Thyroid gland (tissue), 4 donors: ENCODE results near the gene DDIT3. TPM values are rescaled to one million over a fixed set of nuclear protein-coding genes. Genes with fewer than 3 reads are reported as not detected.

Experiments used
- DNase-seq, 2 donors: peaks; one replicate each; pipeline ENCODE4 v3.0.0-alpha.2; 2019
- H3K27ac ChIP-seq, 3 donors: fragments of 200-600 bp; sonication (generic); 1 replicate in 2 of 3; 2 replicates in 1 of 3; pipeline ENCODE4 v1.5.1; 2016 to 2019; ENCODE audit warnings: mild to moderate bottlenecking in 1 of 3, moderate library complexity in 1 of 3
- H3K27me3 ChIP-seq: fragments of 200-600 bp; sonication (generic); one replicate; pipeline ENCODE4 v1.5.1; 2019
- H3K36me3 ChIP-seq, 2 donors: fragments of 200-600 bp; sonication (generic); one replicate each; pipeline ENCODE4 v1.5.1; 2016 to 2019
- H3K4me1 ChIP-seq, 2 donors: fragments of 200-600 bp; sonication (generic); one replicate each; pipeline ENCODE4 v1.5.1; 2017 to 2019
- H3K4me3 ChIP-seq, 3 donors: fragments of 200-600 bp; sonication (generic); replicated peaks in 1 of 3; 1 replicate in 2 of 3; 2 replicates in 1 of 3; pipeline ENCODE4 v1.5.1; 2016; ENCODE audit warnings: mild to moderate bottlenecking in 1 of 3
- H3K9me3 ChIP-seq: fragments of 200-600 bp; sonication (generic); one replicate; pipeline ENCODE4 v1.5.1; 2017
- POLR2A ChIP-seq, 2 donors: fragments of 450-650 bp; IDR thresholded peaks; one replicate each; pipeline ENCODE4 v1.6.1; 2017; ENCODE audit warnings: antibody characterized with exemption in 2 of 2, mild to moderate bottlenecking in 2 of 2, moderate library complexity in 1 of 2
- WGBS, 2 donors: methylation state at CpG; one replicate each; pipeline ENCODE4 v1.1.5; 2017; 5-methylcytosine and 5-hydroxymethylcytosine counted together
- intact Hi-C: fragments of 100-400 bp; cut with DNase I; formaldehyde crosslinking; loops from one replicate; pipeline ENCODE4 v1.15.1; 2023
- total RNA-seq, 4 donors: library from RNA; depleted of rRNA; stranded (reverse); fragments of >200 nt; gene quantifications; one replicate each; pipeline ENCODE4 v1.2.3, GENCODE V29; 2016
- TF ChIP-seq, protein P1 (sequence below), 6 experiments: fragments of 200-600 bp in 3 of 6; fragments of 450-650 bp in 3 of 6; sonication (generic) in 3 of 6; IDR thresholded peaks; one replicate each; pipeline ENCODE4 v1.5.1; 2016 to 2019; ENCODE audit warnings: antibody characterized with exemption in 6 of 6, mild to moderate bottlenecking in 2 of 6, inconsistent platforms in 1 of 6, moderate library complexity in 1 of 6

DDIT3 gene
- total RNA-seq, 4 donors from 2014 or later: 44.5 to 71.3 (median 53.8) TPM

DNA sequence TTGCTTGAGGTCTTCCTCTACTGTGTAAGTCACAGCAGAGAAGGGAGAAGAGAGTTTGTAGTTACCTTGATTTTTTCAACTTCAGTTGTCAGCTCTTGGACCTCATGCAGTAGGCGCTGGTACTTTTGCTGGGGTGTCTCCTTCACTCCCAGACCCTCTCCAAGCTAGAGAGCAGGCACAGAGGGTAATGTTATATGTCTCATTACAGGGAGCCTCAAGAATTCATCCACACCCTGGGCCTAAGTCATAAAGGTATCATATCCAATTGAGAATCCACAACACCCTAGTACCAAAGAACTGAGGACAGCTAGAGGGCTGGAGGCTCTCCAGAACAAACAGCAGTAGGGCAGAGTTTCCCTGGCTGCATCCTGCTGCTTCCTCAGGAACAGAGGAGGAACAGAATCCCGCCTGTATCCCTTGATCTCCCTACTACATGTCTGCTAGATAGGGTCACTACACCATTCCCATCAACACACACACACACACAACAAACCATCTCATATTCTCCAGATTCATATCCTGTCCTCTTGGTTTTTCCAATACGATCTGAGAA lies 14.8 kb upstream of the DDIT3 start:
- Histone ChIP-seq H3K36me3 (peaks cover 46 to 59% of the 10 kb centered on the region in 2 donors), H3K27ac (no peak overlapping the region), H3K27me3 (no peaks in the 10 kb centered on the region), H3K4me1 (peaks cover 19 to 25% of the 10 kb centered on the region in 2 donors), H3K4me3 (no peak overlapping the region), H3K9me3 (no peaks in the 10 kb centered on the region)
- no peak for TF ChIP-seq POLR2A (IDR thresholded peaks at IDR 0.05)
- TF ChIP-seq, protein P1, sequence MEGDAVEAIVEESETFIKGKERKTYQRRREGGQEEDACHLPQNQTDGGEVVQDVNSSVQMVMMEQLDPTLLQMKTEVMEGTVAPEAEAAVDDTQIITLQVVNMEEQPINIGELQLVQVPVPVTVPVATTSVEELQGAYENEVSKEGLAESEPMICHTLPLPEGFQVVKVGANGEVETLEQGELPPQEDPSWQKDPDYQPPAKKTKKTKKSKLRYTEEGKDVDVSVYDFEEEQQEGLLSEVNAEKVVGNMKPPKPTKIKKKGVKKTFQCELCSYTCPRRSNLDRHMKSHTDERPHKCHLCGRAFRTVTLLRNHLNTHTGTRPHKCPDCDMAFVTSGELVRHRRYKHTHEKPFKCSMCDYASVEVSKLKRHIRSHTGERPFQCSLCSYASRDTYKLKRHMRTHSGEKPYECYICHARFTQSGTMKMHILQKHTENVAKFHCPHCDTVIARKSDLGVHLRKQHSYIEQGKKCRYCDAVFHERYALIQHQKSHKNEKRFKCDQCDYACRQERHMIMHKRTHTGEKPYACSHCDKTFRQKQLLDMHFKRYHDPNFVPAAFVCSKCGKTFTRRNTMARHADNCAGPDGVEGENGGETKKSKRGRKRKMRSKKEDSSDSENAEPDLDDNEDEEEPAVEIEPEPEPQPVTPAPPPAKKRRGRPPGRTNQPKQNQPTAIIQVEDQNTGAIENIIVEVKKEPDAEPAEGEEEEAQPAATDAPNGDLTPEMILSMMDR (IDR thresholded peaks at IDR 0.05): no peak
- intact Hi-C loops: no loop called here
- DNase-seq: no peak
- 85 to 94% methylated on average over 3 of the region's 3 CpGs for WGBS, 2 donors

DNA sequence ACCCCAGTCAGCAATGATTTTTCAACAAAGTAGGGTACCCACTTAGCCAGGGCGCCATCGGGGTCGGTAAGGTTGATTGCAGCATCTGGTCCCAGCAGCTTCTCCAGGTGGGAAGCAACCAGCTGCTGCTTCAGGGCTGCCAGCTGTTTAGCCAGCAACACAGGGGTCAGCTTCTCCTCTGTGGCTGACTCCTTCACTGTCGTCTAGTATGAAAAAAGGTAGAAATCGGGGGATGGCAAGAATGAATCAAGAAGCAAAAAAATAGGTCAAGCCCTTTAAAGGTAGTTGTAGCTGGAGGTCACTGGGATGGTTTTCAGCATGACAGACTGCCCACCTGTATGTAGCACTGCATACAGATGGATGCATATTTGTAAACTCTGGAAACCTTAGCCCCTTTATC lies 13.9 kb upstream of the DDIT3 start:
- 91 to 92% methylated on average over 5 of the region's 5 CpGs for WGBS, 2 donors
- no peak for DNase-seq
- Histone ChIP-seq H3K27ac (no peak overlapping the region), H3K27me3 (no peaks in the 10 kb centered on the region), H3K9me3 (no peaks in the 10 kb centered on the region), H3K4me1 (peaks cover 19 to 25% of the 10 kb centered on the region in 2 donors), H3K36me3 (peaks cover 52 to 66% of the 10 kb centered on the region in 2 donors), H3K4me3 (no peak overlapping the region)
- TF ChIP-seq POLR2A (IDR thresholded peaks at IDR 0.05): no peak
- TF ChIP-seq, protein P1 (IDR thresholded peaks at IDR 0.05): no peak
- intact Hi-C loops: no loop called here

DNA sequence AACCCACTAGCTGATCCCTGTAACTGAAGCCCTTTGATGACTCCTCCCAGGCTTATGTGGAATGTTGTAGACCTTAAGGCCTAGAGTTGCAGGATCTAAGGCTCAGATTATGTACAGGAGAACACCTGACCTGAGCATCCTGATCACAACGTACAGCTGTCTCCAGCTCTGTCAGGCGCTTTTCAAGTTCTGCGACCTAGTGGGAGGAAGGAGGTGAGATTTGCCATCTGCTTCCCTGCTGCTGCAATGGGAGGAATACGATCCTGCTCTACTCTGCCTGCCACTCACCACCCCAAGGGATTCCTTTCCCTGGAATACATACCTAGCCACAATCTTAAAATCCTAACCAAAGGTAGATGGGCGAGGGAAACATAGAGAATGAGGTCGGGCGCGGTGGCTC lies 12.8 kb upstream of the DDIT3 start:
- WGBS, 2 donors: 91% methylated on average over 8 of the region's 8 CpGs
- DNase-seq: no peak
- Histone ChIP-seq H3K4me1 (peaks cover 19 to 25% of the 10 kb centered on the region in 2 donors), H3K9me3 (no peaks in the 10 kb centered on the region), H3K4me3 (no peak overlapping the region), H3K27ac (no peak overlapping the region), H3K27me3 (no peaks in the 10 kb centered on the region), H3K36me3 (peaks cover 59 to 71% of the 10 kb centered on the region in 2 donors)
- intact Hi-C loops: no loop called here
- TF ChIP-seq, protein P1 (IDR thresholded peaks at IDR 0.05): no peak
- no peak for TF ChIP-seq POLR2A (IDR thresholded peaks at IDR 0.05)

DNA sequence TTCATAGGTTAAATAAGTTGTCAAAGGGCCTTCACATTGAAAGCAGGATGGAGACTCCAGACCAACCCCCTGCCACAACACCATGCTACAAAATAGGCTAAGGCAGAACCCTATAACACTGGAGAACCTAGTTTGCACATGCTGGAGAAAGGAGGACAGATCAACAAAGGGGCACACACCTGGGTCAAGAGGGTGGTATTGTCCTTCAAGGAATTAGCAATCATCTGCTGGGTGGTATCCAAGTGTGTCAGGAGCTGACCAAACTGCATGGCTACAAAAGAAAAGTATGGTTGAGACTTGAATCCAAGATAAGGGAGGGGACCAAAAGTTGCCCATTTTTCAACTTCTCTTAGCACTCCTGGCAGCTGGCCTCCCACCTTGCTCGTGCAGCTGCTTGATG lies 11.5 kb upstream of the DDIT3 start:
- WGBS, 2 donors: 93 to 100% methylated on average over 1 of the region's 1 CpG
- DNase-seq: no peak
- TF ChIP-seq, protein P1 (IDR thresholded peaks at IDR 0.05): no peak
- no peak for TF ChIP-seq POLR2A (IDR thresholded peaks at IDR 0.05)
- intact Hi-C loops: no loop called here
- Histone ChIP-seq H3K27me3 (no peaks in the 10 kb centered on the region), H3K4me3 (no peak overlapping the region), H3K9me3 (no peaks in the 10 kb centered on the region), H3K36me3 (peaks cover 70 to 75% of the 10 kb centered on the region in 2 donors), H3K4me1 (peaks cover 19 to 25% of the 10 kb centered on the region in 2 donors), H3K27ac (peak overlapping the region in 1 of 3 donors; percentile 18)

DNA sequence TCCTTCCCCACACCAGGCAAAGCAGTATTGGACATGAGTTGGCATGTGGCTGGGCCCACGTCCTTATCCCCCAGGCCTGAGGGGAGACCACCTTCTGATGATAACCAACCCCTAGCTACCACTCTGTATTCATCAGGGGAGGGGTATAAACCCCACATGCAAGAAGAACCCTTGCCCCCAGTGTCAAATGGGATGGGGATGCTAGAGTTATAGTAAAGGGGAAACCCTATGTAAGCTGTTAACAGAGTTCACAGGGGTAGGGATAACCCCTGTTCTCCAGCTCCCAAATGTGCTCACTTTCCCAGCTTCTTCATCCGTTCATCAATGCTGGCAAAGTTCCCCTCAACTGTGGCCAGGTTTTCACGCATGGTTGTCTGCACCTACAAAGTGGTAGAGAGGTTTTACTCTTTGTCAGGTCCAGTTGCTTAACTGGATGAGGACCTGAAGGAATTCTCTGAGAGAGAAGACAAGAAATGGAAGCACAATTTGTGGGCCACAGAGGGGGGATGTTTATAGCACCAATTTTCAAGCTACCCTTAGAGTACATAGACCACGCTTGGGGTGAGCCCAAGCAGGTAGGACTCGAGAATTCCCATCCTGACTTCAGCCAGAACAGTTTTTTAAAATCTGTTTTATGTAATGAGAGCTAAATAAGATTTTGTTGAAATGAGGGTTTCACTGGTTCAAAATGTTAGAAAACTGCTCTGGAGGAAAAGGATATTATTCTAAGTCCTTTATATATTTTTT lies 10.3 kb upstream of the DDIT3 start:
- peak in 1 of 2 donors; percentile 9 for TF ChIP-seq POLR2A (IDR thresholded peaks at IDR 0.05)
- TF ChIP-seq, protein P1 (IDR thresholded peaks at IDR 0.05): no peak
- H3K9me3 ChIP-seq: no peaks in the 10 kb centered on the region
- intact Hi-C loops: no loop called here
- DNase-seq: peak; percentile 80 to 86
- peak overlapping the region in 2 of 3 donors; percentile 4 to 45 for H3K27ac ChIP-seq
- no peaks in the 10 kb centered on the region for H3K27me3 ChIP-seq
- peaks cover 15 to 24% of the 10 kb centered on the region in 2 donors for H3K4me1 ChIP-seq
- WGBS, 2 donors: 56 to 63% methylated on average over 4 to 5 of the region's 5 CpGs
- H3K36me3 ChIP-seq: peaks cover 80 to 81% of the 10 kb centered on the region in 2 donors
- no peak overlapping the region for H3K4me3 ChIP-seq
